GM12878 (cell line): Measurements from ENCODE around the gene GUCY2F. TPM values are rescaled to one million over a fixed set of nuclear protein-coding genes. Genes with fewer than 3 reads are reported as not detected.

ENCODE experiments used
- ATAC-seq: fragments of 200-7000 bp; cut with Tn5 transposase; 3 replicates; pipeline ENCODE4 v1.9.1; 2020; ENCODE audit warnings: mild to moderate bottlenecking, moderate library complexity
- BruUV-seq: library from RNA; stranded (reverse); fragments of 400-500 nt; replicated peaks from 2 replicates; lab custom pipeline; 2021; lab: Mats Ljungman, UMichigan
- CTCF ChIA-PET: fragments of 300-600 bp; sonication (Branson Sonifier 250); formaldehyde crosslinking; extraction: SDS; loops from one replicate; lab custom pipeline; 2021; ENCODE audit warnings: inconsistent platforms; lab: Yijun Ruan, JAX
- POLR2A ChIA-PET: fragments of 350-600 bp; formaldehyde crosslinking; extraction: SDS; loops from one replicate; lab custom pipeline; 2021; ENCODE audit warnings: inconsistent platforms; lab: Charles Lee
- RAD21 ChIA-PET: fragments of 300-600 bp; sonication (Branson Sonifier 250); formaldehyde crosslinking; loops from one replicate; lab custom pipeline; 2023; ENCODE audit warnings: antibody characterized with exemption; ENCODE audit not compliant: unreplicated experiment; lab: Charles Lee
- SMC1A ChIA-PET: fragments of 300-600 bp; sonication (Branson Sonifier 250); formaldehyde crosslinking; loops from one replicate; lab custom pipeline; 2023; ENCODE audit not compliant: unreplicated experiment, uncharacterized antibody; lab: Charles Lee
- DNase-seq: peaks from one replicate; pipeline ENCODE4 v3.0.0-alpha.2; 2011; ENCODE audit warnings: low read depth, low spot score
- FAIRE-seq: peaks from 3 replicates; lab custom pipeline; 2011; peaks lifted over from hg19 to GRCh38; lab: Jason Lieb, UNC
- H2AFZ ChIP-seq: 2 replicates; pipeline ENCODE4 v1.6.0; 2011; ENCODE audit warnings: low read depth, low read length, control low read depth; ENCODE audit not compliant: control insufficient read depth
- H3K27ac ChIP-seq: 2 replicates; pipeline ENCODE4 v1.5.1; 2011; ENCODE audit warnings: control low read depth; ENCODE audit not compliant: control insufficient read depth, insufficient read depth
- H3K27me3 ChIP-seq, 2 experiments: replicated peaks in 1 of 2; 2 replicates each; pipeline versions ENCODE4 v1.6.0 to v1.6.1; 2011; ENCODE audit warnings: low read length in 1 of 2; ENCODE audit not compliant: control insufficient read depth in 2 of 2, insufficient read depth in 2 of 2
- H3K36me3 ChIP-seq, 2 experiments: 2 replicates each; pipeline ENCODE4 v1.5.1; 2011; ENCODE audit warnings: low read length in 1 of 2; ENCODE audit not compliant: control insufficient read depth in 2 of 2, insufficient read depth in 2 of 2
- H3K4me1 ChIP-seq: 2 replicates; pipeline ENCODE4 v1.6.1; 2011; ENCODE audit warnings: mild to moderate bottlenecking, low read length, moderate library complexity, mixed read lengths; ENCODE audit not compliant: control insufficient read depth, insufficient read depth
- H3K4me2 ChIP-seq: 2 replicates; pipeline ENCODE4 v1.6.0; 2011; ENCODE audit warnings: control low read depth; ENCODE audit not compliant: control insufficient read depth, insufficient read depth
- H3K4me3 ChIP-seq: fragments of 200-600 bp; sonication (generic); 2 replicates; pipeline ENCODE4 v1.5.1; 2016
- H3K79me2 ChIP-seq: 2 replicates; pipeline ENCODE4 v1.6.0; 2011; ENCODE audit warnings: low read length; ENCODE audit not compliant: control insufficient read depth, insufficient read depth
- H3K9ac ChIP-seq: 2 replicates; pipeline ENCODE4 v1.8.0; 2011; ENCODE audit warnings: low read length, control low read depth, mixed read lengths; ENCODE audit not compliant: control insufficient read depth, insufficient read depth
- H3K9me3 ChIP-seq: replicated peaks from 3 replicates; pipeline ENCODE4 v1.5.1; 2011; ENCODE audit warnings: mild to moderate bottlenecking, low read length; ENCODE audit not compliant: control insufficient read depth, insufficient read depth
- H4K20me1 ChIP-seq: 2 replicates; pipeline ENCODE4 v1.6.0; 2011; ENCODE audit not compliant: control insufficient read depth, insufficient read depth
- BACH1 ChIP-seq: fragments of 450-650 bp; IDR thresholded peaks from 2 replicates; pipeline ENCODE4 v1.6.1; 2017; ENCODE audit warnings: mild to moderate bottlenecking, borderline replicate concordance
- CTCF ChIP-seq, 3 experiments: IDR thresholded peaks in 2 of 3; conservative IDR thresholded peaks in 1 of 3; 2 replicates each; pipeline ENCODE4 v1.5.1; 2011; ENCODE audit warnings: low read depth in 3 of 3, low read length in 3 of 3, mild to moderate bottlenecking in 3 of 3, control low read depth in 2 of 3, moderate library complexity in 2 of 3, inconsistent platforms in 1 of 3, mixed read lengths in 1 of 3; ENCODE audit not compliant: control insufficient read depth in 2 of 3, insufficient read depth in 1 of 3; ENCODE audit errors: extremely low read depth in 1 of 3
- NR2F1 ChIP-seq: fragments of 450-650 bp; conservative IDR thresholded peaks from 2 replicates; pipeline ENCODE4 v1.6.1; 2017; ENCODE audit warnings: mild to moderate bottlenecking
- RAD21 ChIP-seq: IDR thresholded peaks from 2 replicates; pipeline ENCODE4 v1.6.1; 2011; ENCODE audit warnings: mild to moderate bottlenecking, low read depth, low read length, moderate library complexity; ENCODE audit not compliant: insufficient read depth
- TCF7 ChIP-seq: IDR thresholded peaks from 2 replicates; pipeline ENCODE4 v1.6.1; 2014; ENCODE audit warnings: antibody characterized with exemption, borderline replicate concordance
- WGBS: methylation state at CpG from one replicate; pipeline ENCODE4 v1.1.6; 2016; ENCODE audit warnings: low lambda C conversion rate; ENCODE audit not compliant: insufficient replicate concordance, insufficient coverage; ENCODE audit errors: missing lambda C conversion rate; 5-methylcytosine and 5-hydroxymethylcytosine counted together
- in situ Hi-C: fragments of 300-500 bp; cut with MboI; formaldehyde crosslinking; loops from 9 replicates; pipeline ENCODE4 v1.14.3; 2018; ENCODE audit warnings: mixed read lengths
- intact Hi-C: fragments of 100-400 bp; cut with micrococcal nuclease; formaldehyde crosslinking; loops from one replicate; pipeline ENCODE4 v1.14.2; 2022; ENCODE audit not compliant: unreplicated experiment
- polyA plus RNA-seq, 11 experiments: library from polyadenylated mRNA; depleted of rRNA in 4 of 11; unstranded in 6 of 11; stranded (reverse) in 5 of 11; fragments of >200 nt; fragmentation: Nextera tagmentation in 4 of 11; fragmentation: Illumina TruSeq in 1 of 11; extraction: Ambion mirVana in 4 of 11; extraction: Trizol in 1 of 11; gene quantifications; 1 replicate in 1 of 11; 2 replicates in 10 of 11; pipeline versions ENCODE4 v1.2.1 to v1.2.3, GENCODE V29; 2011 to 2016; ENCODE audit warnings: inconsistent platforms in 2 of 11, missing spikeins in 2 of 11, low read depth in 1 of 11
- total RNA-seq, 4 experiments: library from RNA; depleted of rRNA in 3 of 4; stranded (reverse); fragments of >200 nt in 3 of 4; fragmentation: Illumina TruSeq in 1 of 4; extraction: Trizol in 1 of 4; gene quantifications; 2 replicates each; pipeline versions ENCODE4 v1.2.1 to v1.2.3, GENCODE V29; 2013 to 2021

The GUCY2F gene
- total and polyA plus RNA-seq, 10 of the 15 experiments (the other 5 are each of a cell fraction or from before 2014, with no cell fraction given): not detected

GRCh38 chrX:109472939-109473735, 8.7 kb downstream of the GUCY2F start:
- Histone ChIP-seq H3K36me3 (no peaks in the 10 kb centered on the region), H3K9ac (no peak overlapping the region), H3K4me2 (no peak overlapping the region), H2AFZ (no peak overlapping the region)
- in situ Hi-C loops: no loop called here
- ChIA-PET CTCF (interaction anchor here (0.6 to 5.9 kb wide), 19 partner anchors 8 to 774 kb away, joined by 3 to 34 read pairs (median 3); partner anchors contain the start of gene GUCY2F), POLR2A (no interaction called here)
- 18% methylated on average over 7 of the region's 7 CpGs for WGBS
- TF ChIP-seq CTCF (IDR thresholded peaks at IDR 0.05 in 2 of 3, conservative IDR thresholded peaks at IDR 0.05 in 1 of 3; ENCODE audit: control insufficient read depth in 2 of 3, extremely low read depth in 1 of 3, insufficient read depth in 1 of 3, low read depth in 3 of 3, low read length in 3 of 3) (peak in 2 of 3 experiments; percentile 17 to 24; a peak in 2 of 6 replicates), BACH1 (no peak), NR2F1 (no peak), TCF7 (no peak), RAD21 (0 out of 2 replicates have a peak, but pooled peaks have one; percentile 27)
- TF ChIP-seq, all 136 proteins: peak for 2
- Histone ChIP-seq H3K27me3 (no peaks in the 10 kb centered on the region; a peak in 1 of 4 replicates), H3K9me3 (no peaks in the 10 kb centered on the region), H3K4me1 (no peaks in the 10 kb centered on the region), H3K79me2 (no peaks in the 10 kb centered on the region), H4K20me1 (no peaks in the 10 kb centered on the region), H3K27ac (no peak overlapping the region), H3K4me3 (no peak overlapping the region)
- ATAC-seq (peak; percentile 58), FAIRE-seq (no peak), DNase-seq (no peak)
- BruUV-seq: no TSS peak
- intact Hi-C loops: no loop called here
- SMC1A ChIA-PET: interaction anchor here (0.7 to 3.2 kb wide), 4 partner anchors 11 to 773 kb away, joined by 3 to 16 read pairs (median 4); no protein-coding TSS in a partner anchor
- RAD21 ChIA-PET: interaction anchor here (1.1 to 1.5 kb wide), 6 partner anchors 11 to 418 kb away, joined by 3 to 6 read pairs (median 4); no protein-coding TSS in a partner anchor
